Esophagus squamous epithelium (tissue), 5 donors: ENCODE results near the gene PADI3. TPM values are rescaled to one million over a fixed set of nuclear protein-coding genes. Genes with fewer than 3 reads are reported as not detected.

Experiments
- DNase-seq: peaks from one replicate; lab custom pipeline; 2025; lab: John Stamatoyannopoulos, UW
- H3K27ac ChIP-seq, 4 donors: fragments of 200-600 bp; sonication (generic); one replicate each; pipeline ENCODE4 v1.5.1; 2016 to 2019; ENCODE audit warnings: mild to moderate bottlenecking in 1 of 4
- H3K27me3 ChIP-seq, 4 donors: fragments of 200-600 bp; sonication (generic); 1 replicate in 3 of 4; 2 replicates in 1 of 4; pipeline versions ENCODE4 v1.5.1 to v1.6.0; 2017 to 2021; ENCODE audit warnings: antibody characterized with exemption in 1 of 4
- H3K36me3 ChIP-seq, 3 donors: fragments of 200-600 bp; sonication (generic); one replicate each; pipeline ENCODE4 v1.5.1; 2016 to 2019
- H3K4me1 ChIP-seq, 3 donors: fragments of 200-600 bp; sonication (generic); one replicate each; pipeline ENCODE4 v1.5.1; 2017 to 2019
- H3K4me3 ChIP-seq, 4 donors: fragments of 200-600 bp; sonication (generic); 1 replicate in 3 of 4; 2 replicates in 1 of 4; pipeline ENCODE4 v1.5.1; 2016 to 2019; ENCODE audit warnings: mild to moderate bottlenecking in 2 of 4, moderate library complexity in 1 of 4
- H3K9me3 ChIP-seq, 3 donors: fragments of 200-600 bp; sonication (generic); one replicate each; pipeline ENCODE4 v1.5.1; 2016 to 2019
- CTCF ChIP-seq, 6 experiments: fragments of 450-650 bp in 4 of 6; fragments of 200-600 bp in 2 of 6; sonication (generic) in 2 of 6; IDR thresholded peaks; one replicate each; pipeline ENCODE4 v1.5.1; 2016 to 2019; ENCODE audit warnings: antibody characterized with exemption in 6 of 6, mild to moderate bottlenecking in 4 of 6, moderate library complexity in 4 of 6
- POLR2A ChIP-seq, 4 donors: fragments of 450-650 bp; IDR thresholded peaks; one replicate each; pipeline ENCODE4 v1.6.1; 2017; ENCODE audit warnings: antibody characterized with exemption in 4 of 4, mild to moderate bottlenecking in 4 of 4, moderate library complexity in 3 of 4
- WGBS, 2 donors: methylation state at CpG; one replicate each; pipeline ENCODE4 v1.1.5; 2018; 5-methylcytosine and 5-hydroxymethylcytosine counted together
- intact Hi-C: fragments of 100-400 bp; cut with DNase I; formaldehyde crosslinking; loops from one replicate; pipeline ENCODE4 v1.15.0; 2022
- total RNA-seq, 4 donors: library from RNA; depleted of rRNA; stranded (reverse); fragments of >200 nt; gene quantifications; one replicate each; pipeline ENCODE4 v1.1.0, GENCODE V29; 2016
- donor health status: DM: yes; HTN: yes; CAD: no.

Gene PADI3
- total RNA-seq, 4 donors from 2014 or later = 0.64 to 9.9 (median 2.3) TPM

GRCh38 chr1:17214876-17215544 lies 33.9 kb upstream of the PADI3 start:
- no peaks in the 10 kb centered on the region for H3K36me3 ChIP-seq
- no peak for TF ChIP-seq CTCF (IDR thresholded peaks at IDR 0.05)
- no peak for TF ChIP-seq POLR2A (IDR thresholded peaks at IDR 0.05)
- DNase-seq = no peak
- H3K4me1 ChIP-seq = peaks cover 8 to 67% (median 30%) of the 10 kb centered on the region in 3 donors
- intact Hi-C loops = no loop called here
- H3K27ac ChIP-seq = peak overlapping the region; percentile 6 to 81 (median 60)
- WGBS, 2 donors = 38 to 40% methylated on average over 1 to 3 of the region's 5 CpGs
- no peaks in the 10 kb centered on the region for H3K9me3 ChIP-seq
- H3K27me3 ChIP-seq = peaks cover 0 to 70% (median 0%) of the 10 kb centered on the region in 4 donors
- peak overlapping the region in 1 of 4 donors; percentile 9 for H3K4me3 ChIP-seq

- Histone ChIP-seq H3K27ac (peak overlapping the region; percentile 5 to 81 (median 60)), H3K9me3 (no peaks in the 10 kb centered on the region), H3K4me1 (peaks cover 8 to 62% (median 30%) of the 10 kb centered on the region in 3 donors), H3K4me3 (no peak overlapping the region), H3K36me3 (peaks cover 0 to under 1% (median 0%) of the 10 kb centered on the region in 3 donors), H3K27me3 (peaks cover 0 to 76% (median 0%) of the 10 kb centered on the region in 4 donors)
- no peak for DNase-seq
- intact Hi-C loops = no loop called here
- TF ChIP-seq CTCF (IDR thresholded peaks at IDR 0.05) (no peak), POLR2A (IDR thresholded peaks at IDR 0.05) (no peak)
- 13% methylated on average over 1 of the region's 6 CpGs; no CpG with 5 or more reads in 1 of the 2 donors for WGBS, 2 donors
Measured at GRCh38 chr1:17215545-17215890, 33.4 kb upstream of the PADI3 start.

GRCh38 chr1:17216078-17216477 lies 32.8 kb upstream of the PADI3 start:
- Histone ChIP-seq H3K9me3 (no peaks in the 10 kb centered on the region), H3K4me3 (no peak overlapping the region), H3K4me1 (peaks cover 8 to 56% (median 30%) of the 10 kb centered on the region in 3 donors), H3K27me3 (peaks cover 0 to 81% (median 0%) of the 10 kb centered on the region in 4 donors), H3K36me3 (peaks cover 0 to 5% (median 0%) of the 10 kb centered on the region in 3 donors), H3K27ac (peak overlapping the region in 3 of 4 donors; percentile 59 to 81 (median 61))
- intact Hi-C loops = no loop called here
- 55 to 56% methylated on average over 5 of the region's 5 CpGs for WGBS, 2 donors
- TF ChIP-seq POLR2A (IDR thresholded peaks at IDR 0.05) (no peak), CTCF (IDR thresholded peaks at IDR 0.05) (no peak)
- no peak for DNase-seq

GRCh38 chr1:17217607-17218006 lies 31.3 kb upstream of the PADI3 start:
- Histone ChIP-seq H3K4me1 (peaks cover 3 to 41% (median 21%) of the 10 kb centered on the region in 3 donors), H3K9me3 (no peaks in the 10 kb centered on the region), H3K27me3 (peaks cover 0 to 78% (median 0%) of the 10 kb centered on the region in 4 donors), H3K36me3 (peaks cover 0 to 6% (median 0%) of the 10 kb centered on the region in 3 donors), H3K4me3 (no peak overlapping the region), H3K27ac (no peak overlapping the region)
- intact Hi-C loops = no loop called here
- TF ChIP-seq POLR2A (IDR thresholded peaks at IDR 0.05) (no peak), CTCF (IDR thresholded peaks at IDR 0.05) (no peak)
- 72 to 85% methylated on average over 3 of the region's 3 CpGs for WGBS, 2 donors
- DNase-seq = no peak

- Histone ChIP-seq H3K4me1 (peaks cover 0 to 29% (median 18%) of the 10 kb centered on the region in 3 donors), H3K9me3 (no peaks in the 10 kb centered on the region), H3K27me3 (peaks cover 0 to 77% (median 0%) of the 10 kb centered on the region in 4 donors), H3K4me3 (no peak overlapping the region), H3K27ac (no peak overlapping the region), H3K36me3 (peaks cover 0 to 17% (median 0%) of the 10 kb centered on the region in 3 donors)
- no peak for TF ChIP-seq CTCF (IDR thresholded peaks at IDR 0.05)
- no peak for TF ChIP-seq POLR2A (IDR thresholded peaks at IDR 0.05)
- intact Hi-C loops = no loop called here
- no peak for DNase-seq
- WGBS, 2 donors = 63 to 72% methylated on average over 7 of the region's 7 CpGs
Measured at GRCh38 chr1:17218939-17219338, 30.0 kb upstream of the PADI3 start.
